SU-DHL-6 (cell line): ENCODE results near the gene PDE1C.

Experiments
- H2AFZ ChIP-seq: fragments of 200-600 bp; sonication (generic); 2 replicates; pipeline ENCODE4 v1.6.1; 2014; ENCODE audit warnings: low read depth, mild to moderate bottlenecking, moderate library complexity, mixed read lengths, antibody characterized with exemption, low read length; ENCODE audit not compliant: severe bottlenecking
- H3F3A ChIP-seq: fragments of 200-600 bp; shearing (Covaris generic); 2 replicates; pipeline ENCODE4 v1.6.0; 2016; ENCODE audit warnings: antibody characterized with exemption, mild to moderate bottlenecking; ENCODE audit not compliant: insufficient read depth
- H3K27ac ChIP-seq: fragments of 200-600 bp; sonication (generic); 2 replicates; pipeline ENCODE4 v1.5.1; 2016; ENCODE audit warnings: low read depth, mild to moderate bottlenecking, low read length, moderate library complexity, mixed read lengths
- H3K27me3 ChIP-seq: fragments of 200-600 bp; sonication (generic), shearing (Covaris generic); 2 replicates; pipeline ENCODE4 v1.6.0; 2014; ENCODE audit warnings: mild to moderate bottlenecking, low read length
- H3K36me3 ChIP-seq: fragments of 200-600 bp; sonication (generic); 2 replicates; pipeline ENCODE4 v1.6.1; 2014; ENCODE audit warnings: mild to moderate bottlenecking, low read length, mixed read lengths
- H3K4me2 ChIP-seq: fragments of 300-600, 200-600 bp; shearing (Covaris generic), sonication (generic); 2 replicates; pipeline ENCODE4 v1.6.0; 2014; ENCODE audit warnings: low read length, low read depth, mild to moderate bottlenecking; ENCODE audit not compliant: poor library complexity, severe bottlenecking
- H3K4me3 ChIP-seq: fragments of 200-600 bp; sonication (generic); 2 replicates; pipeline ENCODE4 v1.5.1; 2014; ENCODE audit warnings: antibody characterized with exemption, low read length, mild to moderate bottlenecking, mixed read lengths; ENCODE audit not compliant: insufficient read depth, poor library complexity, severe bottlenecking
- H3K79me2 ChIP-seq: fragments of 200-600 bp; sonication (generic); 2 replicates; pipeline ENCODE4 v1.6.1; 2014; ENCODE audit warnings: mild to moderate bottlenecking, low read length, moderate library complexity; ENCODE audit not compliant: insufficient read depth
- H3K9ac ChIP-seq: fragments of 200-600 bp; sonication (generic); 2 replicates; pipeline ENCODE4 v1.7.0; 2014; ENCODE audit warnings: mild to moderate bottlenecking, low read length
- H3K9me2 ChIP-seq: fragments of 200-600 bp; sonication (generic); replicated peaks from 2 replicates; pipeline ENCODE4 v1.6.1; 2014; ENCODE audit warnings: low read length; ENCODE audit not compliant: insufficient read depth
- H3K9me3 ChIP-seq: fragments of 200-600 bp; sonication (generic); 2 replicates; pipeline ENCODE4 v1.6.1; 2014; ENCODE audit warnings: low read length, mixed read lengths; ENCODE audit not compliant: insufficient read depth
- H4K20me1 ChIP-seq: fragments of 200-600 bp; sonication (generic); 2 replicates; pipeline ENCODE4 v1.6.1; 2014; ENCODE audit warnings: low read depth, mild to moderate bottlenecking, antibody characterized with exemption, low read length, moderate library complexity, mixed read lengths
- CTCF ChIP-seq: fragments of 200-600 bp; sonication (generic); IDR thresholded peaks from one replicate; pipeline ENCODE4 v1.5.1; 2017; ENCODE audit warnings: antibody characterized with exemption, mild to moderate bottlenecking, low read length, moderate library complexity; ENCODE audit not compliant: insufficient read depth, poor library complexity, severe bottlenecking
- EZH2phosphoT487 ChIP-seq: fragments of 200-600 bp; sonication (generic), shearing (Covaris generic); conservative IDR thresholded peaks from 2 replicates; pipeline ENCODE4 v1.6.1; 2018; ENCODE audit warnings: mild to moderate bottlenecking, antibody characterized with exemption, low read length, moderate library complexity, mixed read lengths

The PDE1C gene

GRCh38 chr7:31939076-31939475, 131.1 kb downstream of the PDE1C start:
- Histone ChIP-seq H3K36me3 (no peaks in the 10 kb centered on the region), H3K27ac (no peak overlapping the region)

GRCh38 chr7:31938650-31939049, 131.6 kb downstream of the PDE1C start:
- TF ChIP-seq EZH2phosphoT487: no peak
- TF ChIP-seq CTCF: no peak
- Histone ChIP-seq H3K9me3 (no peaks in the 10 kb centered on the region), H2AFZ (no peak overlapping the region), H3K27me3 (no peaks in the 10 kb centered on the region), H3K9ac (no peak overlapping the region), H3K4me2 (no peak overlapping the region), H3K9me2 (no peaks in the 10 kb centered on the region), H3K36me3 (no peaks in the 10 kb centered on the region), H3K4me3 (no peak overlapping the region), H3K79me2 (no peaks in the 10 kb centered on the region), H3F3A (no peaks in the 10 kb centered on the region), H4K20me1 (no peaks in the 10 kb centered on the region), H3K27ac (no peak overlapping the region)

More at GRCh38 chr7:31939076-31939475, 131.1 kb downstream of the PDE1C start:
- Histone ChIP-seq H3K27me3 (no peaks in the 10 kb centered on the region), H3K79me2 (no peaks in the 10 kb centered on the region), H3F3A (no peaks in the 10 kb centered on the region), H3K9me2 (no peaks in the 10 kb centered on the region), H3K9ac (no peak overlapping the region), H3K4me2 (no peak overlapping the region), H2AFZ (no peak overlapping the region), H3K4me3 (no peak overlapping the region), H3K9me3 (no peaks in the 10 kb centered on the region), H4K20me1 (no peaks in the 10 kb centered on the region)
- no peak for TF ChIP-seq EZH2phosphoT487
- TF ChIP-seq CTCF: no peak

GRCh38 chr7:31937982-31938381, 132.2 kb downstream of the PDE1C start:
- H2AFZ ChIP-seq: no peak overlapping the region
- no peak overlapping the region for H3K4me3 ChIP-seq
- TF ChIP-seq EZH2phosphoT487: no peak
- TF ChIP-seq CTCF: no peak

More at GRCh38 chr7:31937982-31938381, 132.2 kb downstream of the PDE1C start:
- Histone ChIP-seq H3K27me3 (no peaks in the 10 kb centered on the region), H3F3A (no peaks in the 10 kb centered on the region), H3K9me2 (no peaks in the 10 kb centered on the region), H3K9me3 (no peaks in the 10 kb centered on the region), H4K20me1 (no peaks in the 10 kb centered on the region), H3K9ac (no peak overlapping the region), H3K27ac (no peak overlapping the region), H3K4me2 (no peak overlapping the region), H3K36me3 (no peaks in the 10 kb centered on the region), H3K79me2 (no peaks in the 10 kb centered on the region)
